HG02798 (cell line): Measurements from ENCODE around the gene PADI4.

ENCODE experiments used
- ATAC-seq: cut with Tn5 transposase; IDR thresholded peaks from one replicate; pipeline ENCODE4 v1.9.1; 2021; ENCODE audit warnings: mild to moderate bottlenecking; ENCODE audit not compliant: unreplicated experiment, poor library complexity

PADI4 gene

DNA sequence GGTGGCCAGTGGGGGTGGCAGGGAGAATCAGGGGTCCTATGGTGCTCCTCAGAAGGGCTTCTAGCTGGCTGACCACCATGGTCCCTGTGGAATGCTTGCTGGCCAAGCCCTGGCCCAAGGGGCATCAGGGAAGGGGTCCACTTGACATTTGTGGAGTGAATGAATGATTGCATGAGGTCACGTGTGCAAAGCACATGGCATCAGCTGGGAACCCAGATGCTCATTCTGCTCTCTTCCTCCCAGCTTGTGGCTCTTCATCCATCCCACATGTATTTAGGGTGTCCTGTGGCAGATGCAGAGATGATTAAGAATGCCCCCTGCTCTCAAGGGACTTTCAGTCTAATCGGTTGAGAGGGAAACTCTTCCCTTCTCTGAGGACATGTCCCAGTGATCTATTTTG, 27.1 kb upstream of the PADI4 start:
- no peak for ATAC-seq

DNA sequence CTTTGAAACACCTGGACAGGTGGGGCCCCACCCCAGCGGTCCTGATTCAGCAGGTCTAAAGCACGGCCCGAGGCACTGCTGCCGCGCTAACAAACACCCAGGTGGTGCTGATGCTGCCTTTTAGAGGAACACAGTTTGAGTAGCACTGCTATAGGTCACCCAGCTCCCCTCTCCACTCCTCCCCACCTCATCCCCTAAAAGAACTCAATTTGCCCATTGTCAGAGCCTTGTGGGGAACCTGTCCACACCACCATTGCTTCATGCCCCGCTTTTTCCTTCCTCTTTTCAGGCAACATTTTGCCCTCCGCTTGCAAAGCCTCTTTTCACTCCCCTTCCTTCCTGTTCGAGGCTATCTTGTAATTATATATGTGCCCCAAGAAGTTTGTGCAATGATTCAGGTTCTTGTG, 26.2 kb upstream of the PADI4 start:
- ATAC-seq: no peak

DNA sequence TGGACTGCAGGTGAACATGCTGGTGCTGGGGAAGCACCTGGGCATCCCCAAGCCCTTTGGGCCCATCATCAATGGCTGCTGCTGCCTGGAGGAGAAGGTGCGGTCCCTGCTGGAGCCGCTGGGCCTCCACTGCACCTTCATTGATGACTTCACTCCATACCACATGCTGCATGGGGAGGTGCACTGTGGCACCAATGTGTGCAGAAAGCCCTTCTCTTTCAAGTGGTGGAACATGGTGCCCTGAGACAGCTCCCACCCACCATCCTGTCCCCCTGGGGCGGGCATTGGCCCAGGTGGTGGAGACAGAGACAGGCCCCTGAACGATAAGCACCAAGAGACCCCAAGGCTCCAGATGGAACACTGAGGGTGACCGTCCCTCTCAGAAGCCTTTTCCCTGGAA, 25.2 kb upstream of the PADI4 start:
- no peak for ATAC-seq

DNA sequence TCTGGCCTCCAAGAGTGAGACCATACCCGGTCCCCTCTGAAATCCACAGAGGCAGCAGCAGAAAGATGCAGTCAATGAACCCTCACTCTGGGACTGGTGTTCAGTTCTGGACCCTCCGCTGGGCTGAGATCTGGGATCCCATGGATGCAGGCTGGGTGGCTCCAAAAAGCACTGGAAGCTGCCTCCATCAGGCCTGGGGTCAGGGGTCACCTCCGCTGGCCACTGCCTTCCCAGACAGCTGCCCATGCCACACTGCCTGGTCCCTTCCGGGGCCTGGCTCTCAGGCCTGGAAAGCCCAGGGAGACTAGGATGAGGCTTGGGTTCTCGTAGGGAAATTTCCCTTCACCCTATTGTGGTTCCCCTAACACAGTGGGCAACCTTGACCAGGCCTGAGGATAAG, 21.4 kb upstream of the PADI4 start:
- ATAC-seq: no peak

DNA sequence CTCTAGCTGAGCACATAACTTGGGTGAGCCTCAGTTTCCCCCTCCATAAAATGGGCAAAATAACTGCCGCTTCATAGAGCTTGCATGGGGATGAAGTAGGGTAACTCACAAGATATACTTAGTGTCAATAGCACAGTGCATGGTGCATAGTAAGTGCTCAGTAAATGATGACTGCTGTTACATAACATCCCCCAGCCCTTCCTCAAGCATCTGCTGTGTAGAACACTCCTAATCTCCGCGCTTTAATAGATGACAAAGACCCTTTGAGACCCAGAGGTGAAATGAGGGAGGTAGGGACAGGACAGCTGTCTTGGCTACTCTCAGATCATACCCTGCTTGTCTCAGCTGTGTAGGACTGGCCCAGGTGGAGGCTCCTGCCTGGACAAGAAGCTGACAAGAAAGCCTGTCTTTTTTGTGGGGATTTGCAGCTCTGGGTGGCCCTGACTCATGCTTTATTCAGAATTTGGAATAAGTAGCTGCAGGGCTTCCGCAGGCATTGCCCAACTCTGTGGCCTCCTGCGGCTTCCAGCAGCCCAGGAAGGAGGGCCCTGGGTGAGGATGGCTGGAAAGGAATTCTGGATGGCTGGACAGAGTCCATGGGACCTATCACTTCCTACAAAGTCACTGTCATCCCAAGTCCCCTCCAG, 20.7 kb upstream of the PADI4 start:
- no peak for ATAC-seq

DNA sequence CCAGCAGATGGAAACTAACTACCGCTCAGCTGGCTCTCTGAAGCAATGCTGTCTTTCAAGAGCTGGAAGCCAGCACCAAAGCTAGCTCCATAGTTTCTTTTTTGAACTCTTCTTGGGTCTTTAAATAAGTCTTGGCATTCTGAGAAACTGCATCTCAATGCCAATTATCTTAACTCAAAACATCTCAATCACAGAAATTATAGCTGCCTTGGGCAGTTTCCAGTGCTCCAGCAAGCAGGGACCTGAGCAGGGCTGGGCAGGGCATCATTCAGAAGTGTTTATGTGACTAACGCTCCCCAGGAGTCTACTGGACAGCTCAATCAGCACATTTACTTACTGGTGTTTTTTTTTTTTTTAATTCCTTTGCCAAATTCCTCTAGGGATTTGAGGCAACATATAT, 18.3 kb upstream of the PADI4 start:
- ATAC-seq: no peak

DNA sequence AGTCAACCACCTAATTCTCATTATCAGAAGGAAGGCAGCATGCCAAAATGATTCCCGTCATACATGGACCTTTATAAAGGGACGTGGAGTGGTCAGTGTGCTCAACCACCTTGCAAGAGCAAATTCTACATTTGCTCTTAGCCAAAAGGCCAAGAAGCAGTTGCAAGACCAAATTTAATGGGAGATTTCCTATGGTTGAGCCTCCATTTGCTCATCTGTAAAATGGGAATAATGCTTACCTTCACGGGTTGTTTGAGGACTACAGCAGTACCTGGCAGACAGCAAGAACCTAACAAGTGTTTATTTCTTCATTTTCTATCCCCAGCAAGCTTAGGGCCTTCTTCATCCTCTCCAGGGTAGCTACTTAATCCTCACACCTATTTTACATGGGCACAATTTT, 17.4 kb upstream of the PADI4 start:
- no peak for ATAC-seq

DNA sequence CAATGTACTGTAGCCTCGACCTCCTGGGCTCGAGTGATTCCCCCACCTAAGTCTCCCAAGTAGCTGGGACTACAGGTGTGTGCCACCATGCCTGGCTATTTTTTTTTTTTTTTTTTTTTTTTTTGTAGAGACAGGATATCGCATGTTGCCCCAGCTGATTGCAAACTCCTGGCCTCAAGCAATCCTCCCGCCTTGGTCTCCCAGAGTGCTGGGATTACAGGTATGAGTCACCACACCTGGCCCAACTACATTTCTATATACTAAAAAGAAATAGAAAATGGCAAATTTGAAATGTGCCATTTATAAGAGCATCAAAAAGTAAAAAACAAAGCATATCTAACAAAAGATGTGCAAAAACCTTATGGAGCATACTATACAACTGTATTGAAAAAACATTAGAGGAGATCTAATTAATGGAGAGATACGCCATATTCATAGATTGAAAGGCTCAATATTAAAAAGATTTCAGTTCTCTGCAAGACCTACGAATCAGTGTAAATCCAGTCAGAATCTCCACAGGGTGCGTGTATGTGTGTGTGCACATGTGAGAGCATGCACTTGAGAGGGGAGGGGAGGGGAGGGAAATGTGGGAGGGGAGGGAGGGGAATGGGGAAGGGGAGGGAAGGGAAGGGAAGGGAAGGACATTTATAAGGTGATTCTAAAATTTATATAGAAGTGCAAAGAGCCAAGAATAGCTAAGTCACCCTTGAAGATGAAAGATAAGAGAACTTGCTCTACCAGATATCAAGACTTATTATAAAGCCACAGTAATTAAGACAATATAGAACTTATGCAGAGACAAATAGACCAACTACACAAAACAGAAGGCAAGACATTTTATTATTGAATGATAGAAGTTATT, 15.5 kb upstream of the PADI4 start:
- no peak for ATAC-seq

DNA sequence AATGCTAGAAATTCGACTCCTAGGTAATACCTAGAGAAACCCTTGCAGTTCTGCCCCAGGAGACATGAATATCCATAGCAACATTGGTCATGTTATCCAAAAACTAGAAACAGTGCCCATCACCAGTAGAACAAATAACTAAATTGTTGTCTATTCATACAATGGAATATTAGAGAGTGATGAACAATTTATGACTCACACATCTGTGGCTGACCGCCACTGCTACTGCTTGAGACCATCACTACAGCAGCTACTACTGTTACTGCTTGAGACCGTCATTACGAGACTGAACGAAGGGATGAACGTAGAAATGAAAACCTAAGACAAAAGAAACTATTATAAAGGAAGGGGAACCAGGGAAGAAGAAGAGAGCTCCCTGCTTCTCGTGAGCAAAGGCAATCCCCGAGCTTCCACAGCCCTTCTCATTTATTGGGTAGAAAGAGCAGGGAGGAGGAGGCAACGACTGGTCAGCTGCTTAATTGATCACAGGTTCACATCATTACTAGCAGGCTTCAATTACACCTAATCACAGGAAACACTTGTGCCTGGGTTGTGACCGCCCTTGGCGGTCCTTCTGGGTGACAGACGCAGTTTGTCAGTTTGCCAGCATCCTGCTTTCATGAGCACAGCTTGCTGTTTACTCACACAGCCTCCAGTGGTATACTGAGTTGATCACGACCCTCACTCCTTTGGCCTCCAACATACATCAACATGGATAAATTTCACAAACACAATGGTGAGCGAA, 14.1 kb upstream of the PADI4 start:
- no peak for ATAC-seq

DNA sequence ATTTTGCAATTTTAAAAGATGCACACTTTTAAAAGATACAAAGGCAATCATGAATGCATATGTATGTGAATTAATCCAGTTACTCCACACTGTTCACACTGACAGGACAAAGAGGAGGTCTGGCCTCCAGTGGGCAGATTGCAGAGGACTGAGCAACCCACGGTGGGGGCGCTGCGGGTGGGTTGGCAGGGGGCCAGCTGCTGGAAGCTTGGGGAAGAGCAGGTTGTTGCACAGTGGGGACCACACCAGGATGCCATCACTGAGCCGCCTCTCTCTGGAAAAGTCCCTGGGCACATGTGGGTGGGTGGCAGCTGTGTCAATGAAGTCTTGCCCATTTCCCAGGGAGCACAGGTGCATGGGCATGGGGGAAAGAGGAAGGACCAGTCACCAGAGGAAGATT, 12.7 kb upstream of the PADI4 start:
- ATAC-seq: no peak

DNA sequence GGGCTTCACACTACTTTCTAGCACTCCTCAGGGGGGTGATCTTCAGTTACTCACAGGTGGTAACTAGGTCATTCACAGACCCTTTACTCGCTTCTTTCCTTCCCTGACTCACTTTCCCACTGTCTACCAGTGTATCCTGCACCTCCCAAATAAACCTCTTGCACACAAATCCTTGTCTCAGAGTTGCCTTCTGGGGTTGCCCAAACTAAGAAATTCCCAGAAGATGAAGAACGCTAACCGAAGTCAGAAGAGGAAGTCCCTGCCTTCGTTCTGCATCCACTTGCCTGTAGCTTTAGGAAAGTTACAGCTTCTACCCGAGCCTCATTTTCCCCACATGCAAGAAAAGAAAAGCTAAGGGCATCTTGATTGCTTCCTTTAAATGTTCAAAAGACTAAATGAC, 11.9 kb upstream of the PADI4 start:
- no peak for ATAC-seq

DNA sequence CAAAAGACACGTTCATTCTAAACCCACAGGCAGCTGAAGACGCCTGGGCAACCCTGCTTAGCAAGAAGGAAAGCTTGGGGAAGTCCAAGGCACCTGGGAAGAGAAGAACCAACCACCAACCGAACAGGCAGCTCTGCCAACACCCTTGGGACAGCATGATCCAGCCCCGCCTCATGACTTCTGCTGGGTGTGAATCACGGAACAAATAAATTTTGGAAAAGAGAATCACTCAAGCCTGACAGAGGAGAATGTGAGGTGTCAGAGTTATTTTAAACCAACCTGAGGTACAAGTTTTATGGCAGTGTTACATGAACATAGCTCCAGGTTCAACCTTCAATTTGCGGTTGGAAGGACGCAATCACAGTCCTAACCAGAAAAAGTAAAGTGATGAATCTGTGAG, 10.0 kb upstream of the PADI4 start:
- no peak for ATAC-seq

DNA sequence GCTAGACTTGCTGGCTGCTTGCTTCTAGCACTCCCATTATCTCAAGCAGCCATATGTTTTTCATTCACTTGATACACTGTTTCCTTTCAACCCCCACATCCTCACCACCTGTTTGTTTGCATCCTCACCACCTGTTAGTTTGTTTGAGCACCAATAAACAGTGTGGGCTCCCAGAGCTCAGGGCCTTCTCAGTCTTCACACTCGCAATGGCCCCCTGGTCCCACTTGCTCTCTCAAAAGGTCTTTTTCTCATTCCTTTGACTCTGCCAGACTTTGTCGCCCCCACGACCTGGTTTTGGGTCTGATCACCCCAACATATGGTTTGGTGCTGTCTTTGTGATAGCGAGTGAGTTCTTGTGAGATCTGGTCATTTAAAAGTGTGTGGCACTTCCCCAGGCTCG, 6.2 kb upstream of the PADI4 start:
- ATAC-seq: no peak

DNA sequence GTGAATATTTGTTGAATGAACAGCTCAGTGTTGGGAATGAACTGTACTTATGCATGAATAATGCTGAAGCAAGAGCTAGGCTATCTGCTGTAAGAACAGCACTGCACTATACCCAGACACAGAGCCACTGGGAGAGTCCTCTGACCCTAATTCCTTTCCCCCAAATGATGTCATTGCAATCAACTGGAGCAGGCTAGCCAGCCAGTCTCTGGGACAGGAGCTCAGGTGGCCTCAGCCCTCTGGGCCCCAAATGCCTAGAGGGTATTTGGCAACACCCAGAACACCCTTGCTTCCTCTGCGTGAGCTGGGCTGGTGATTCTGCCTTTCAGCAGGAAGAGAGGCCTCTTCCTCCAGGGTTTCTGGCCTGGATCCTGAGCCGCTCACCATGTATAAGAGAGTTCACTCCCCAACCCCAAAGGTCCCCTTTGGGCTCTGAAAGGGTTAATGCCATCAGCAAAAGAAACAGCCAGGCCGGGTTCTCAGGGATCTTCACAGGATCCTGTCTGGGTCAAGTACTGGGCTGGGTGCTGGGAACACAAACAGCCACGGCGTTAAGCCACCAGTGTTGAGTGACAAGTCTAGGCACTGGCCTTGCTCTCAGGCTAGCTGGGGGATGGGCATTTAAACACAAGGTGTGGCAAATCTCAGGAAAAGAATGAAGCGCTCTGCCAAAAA, 3.7 kb upstream of the PADI4 start:
- ATAC-seq: no peak

DNA sequence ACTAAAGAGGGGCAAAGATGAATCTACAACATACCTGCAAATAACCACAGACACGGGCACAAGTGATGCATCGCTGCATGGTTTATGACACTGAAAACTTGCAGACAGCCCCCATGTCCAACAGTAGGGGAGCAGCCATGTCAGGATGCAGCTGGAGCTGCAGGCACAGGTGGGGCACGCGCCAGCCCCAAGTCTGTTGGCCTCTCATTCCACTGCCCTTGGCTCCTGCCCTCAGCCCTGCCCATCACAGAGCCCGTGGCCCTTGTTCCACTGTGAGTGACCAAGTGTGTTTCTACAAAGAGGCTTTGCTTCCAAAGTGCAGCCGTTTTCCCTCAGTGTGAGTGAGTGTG, 3.2 kb upstream of the PADI4 start:
- no peak for ATAC-seq

DNA sequence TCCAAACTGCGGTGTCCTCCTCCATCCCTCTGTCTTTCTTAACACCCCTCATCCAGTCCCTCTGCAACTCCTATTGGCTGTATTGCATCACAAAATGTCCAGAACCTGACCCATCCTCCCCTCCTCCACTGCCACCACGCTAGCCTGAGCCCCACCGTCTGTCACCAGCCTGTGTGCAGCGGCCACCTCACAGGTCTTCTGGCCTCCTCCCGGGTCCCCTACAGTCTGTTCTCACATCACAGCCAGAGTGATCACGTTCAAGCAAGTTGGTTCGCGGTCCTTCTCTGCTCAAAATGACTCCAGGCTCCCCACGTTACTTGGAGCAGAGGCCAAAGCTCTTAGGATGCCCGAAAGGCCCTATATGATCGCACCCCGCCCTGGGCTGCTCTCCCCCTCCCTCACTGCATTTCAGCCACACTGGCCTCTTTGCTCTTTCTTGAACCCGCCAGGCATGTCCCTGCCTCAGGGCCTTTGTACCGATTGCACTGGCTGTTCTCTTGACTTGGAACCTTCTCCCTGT, 2.4 kb upstream of the PADI4 start:
- no peak for ATAC-seq

DNA sequence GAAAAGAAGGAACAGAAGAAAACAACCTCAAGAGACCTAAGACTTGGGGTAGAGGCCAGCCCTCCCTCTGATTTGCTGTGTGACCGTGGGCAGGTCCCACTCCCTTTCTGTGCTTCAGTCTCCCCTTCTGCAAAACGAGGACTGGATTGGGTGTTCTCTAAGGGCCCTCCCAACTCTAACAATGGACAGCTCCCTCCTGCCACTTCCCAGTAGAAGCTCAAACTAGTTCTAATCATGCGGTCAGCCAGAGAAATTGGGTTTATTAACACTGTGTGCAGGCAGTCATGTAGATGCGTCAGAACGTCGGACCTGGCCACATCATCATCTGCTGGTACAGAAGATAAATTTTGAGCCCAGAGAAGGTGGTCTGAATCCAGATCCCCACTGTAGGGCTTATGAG, 1.6 kb upstream of the PADI4 start:
- no peak for ATAC-seq

DNA sequence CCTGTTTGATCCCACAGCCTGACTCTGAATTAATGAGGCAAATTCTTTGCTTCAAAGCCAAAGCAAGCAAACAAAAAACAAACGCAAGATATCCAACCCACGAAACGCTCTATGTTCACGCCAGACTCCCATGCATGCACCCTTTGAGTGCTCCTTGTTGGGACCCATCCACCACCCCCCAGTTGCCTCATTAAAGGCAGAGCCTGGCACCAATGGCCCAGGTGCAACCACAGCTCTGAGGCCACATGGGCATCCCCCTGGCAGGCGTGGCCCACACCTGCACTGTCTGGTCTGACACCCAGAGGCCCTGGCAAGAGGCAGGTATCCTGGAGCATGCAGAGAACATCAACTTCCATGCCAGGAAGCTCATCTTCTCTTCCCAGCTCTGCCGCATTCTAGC, 1.1 kb upstream of the PADI4 start:
- no peak for ATAC-seq

DNA sequence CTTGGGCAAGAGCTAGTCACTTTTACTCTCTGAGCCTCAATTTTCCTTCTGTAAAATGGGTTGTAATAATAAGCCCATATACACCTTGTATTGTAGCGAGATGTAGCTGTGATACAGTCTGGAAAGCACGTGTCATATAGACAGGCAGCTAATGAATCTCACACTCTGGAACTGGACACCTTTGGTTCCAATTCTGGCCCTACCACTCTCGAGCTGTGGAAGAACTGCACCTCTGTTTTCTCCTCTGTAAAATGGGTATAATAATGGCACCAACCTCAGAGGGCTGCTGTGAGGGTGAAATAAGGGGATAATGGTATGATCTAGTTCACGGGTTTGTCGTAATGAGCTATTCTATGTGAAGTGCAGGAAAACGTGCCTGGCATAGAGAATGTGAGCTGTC, 668 bp upstream of the PADI4 start:
- no peak for ATAC-seq

DNA sequence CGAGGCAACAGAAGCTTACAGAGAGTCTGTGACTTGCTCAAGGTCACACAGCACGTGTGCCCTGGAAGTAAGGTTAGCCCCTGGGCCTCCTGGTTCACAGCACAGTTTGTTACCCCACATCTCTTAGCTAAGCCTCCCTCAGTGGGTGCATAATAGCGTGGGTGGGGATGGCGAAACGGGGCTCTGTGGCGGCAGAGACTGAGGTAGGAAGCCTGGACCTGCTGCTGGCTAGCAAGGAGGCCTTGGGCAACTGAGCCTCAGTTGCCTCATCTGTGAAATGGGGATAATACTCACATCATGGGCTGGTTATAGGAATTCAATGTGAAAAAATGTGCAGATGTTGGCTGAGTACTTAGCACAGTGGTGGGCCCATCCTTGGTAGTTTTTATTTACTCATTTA, 596 bp downstream of the PADI4 start:
- no peak for ATAC-seq
